Thymus (tissue), 11 donors: Measurements from ENCODE around the gene UBE2I. TPM values are rescaled to one million over a fixed set of nuclear protein-coding genes. Genes with fewer than 3 reads are reported as not detected.

ENCODE experiments used
- DNase-seq, 9 donors: peaks; one replicate each; pipeline ENCODE4 v3.0.0-alpha.2; 2013; ENCODE audit warnings: low spot score in 9 of 9, low read depth in 6 of 9, missing footprints in 1 of 9
- H3K27ac ChIP-seq, 2 donors: one replicate each; pipeline ENCODE4 v1.5.1; 2013; ENCODE audit warnings: control low read depth in 1 of 2, low read depth in 1 of 2, low read length in 1 of 2, mild to moderate bottlenecking in 1 of 2, moderate library complexity in 1 of 2
- H3K27me3 ChIP-seq, 2 donors: one replicate each; pipeline ENCODE4 v1.5.1; 2013; ENCODE audit warnings: low read length in 1 of 2; ENCODE audit not compliant: control insufficient read depth in 2 of 2, insufficient read depth in 1 of 2
- H3K36me3 ChIP-seq, 2 donors: one replicate each; pipeline ENCODE4 v1.5.1; 2013; ENCODE audit warnings: low read length in 1 of 2, mild to moderate bottlenecking in 1 of 2, moderate library complexity in 1 of 2; ENCODE audit not compliant: control insufficient read depth in 2 of 2, insufficient read depth in 2 of 2
- H3K4me1 ChIP-seq, 2 donors: one replicate each; pipeline ENCODE4 v1.5.1; 2013; ENCODE audit warnings: low read length in 2 of 2; ENCODE audit not compliant: control insufficient read depth in 2 of 2, insufficient read depth in 2 of 2
- H3K4me3 ChIP-seq, 2 donors: one replicate each; pipeline ENCODE4 v1.5.1; 2013; ENCODE audit warnings: low read length in 2 of 2, control low read depth in 1 of 2, mild to moderate bottlenecking in 1 of 2
- H3K9me3 ChIP-seq, 2 donors: one replicate each; pipeline ENCODE4 v1.5.1; 2013; ENCODE audit warnings: low read length in 1 of 2, mild to moderate bottlenecking in 1 of 2; ENCODE audit not compliant: control insufficient read depth in 2 of 2, insufficient read depth in 1 of 2
- WGBS: extraction: QIAGEN DNeasy Blood & Tissue Kit; methylation state at CpG from one replicate; pipeline ENCODE4 v1.1.7; 2013; 5-methylcytosine and 5-hydroxymethylcytosine counted together
- polyA plus RNA-seq: library from polyadenylated mRNA; stranded (reverse); fragments of 200-250 nt; gene quantifications from one replicate; pipeline ENCODE4 v1.2.3, GENCODE V29; 2013
- total RNA-seq: library from RNA; stranded (reverse); fragments of 120-200 nt; gene quantifications from one replicate; pipeline ENCODE4 v1.2.4, GENCODE V29; 2013
- donor health status: healthy.

Gene UBE2I
- total and polyA plus RNA-seq, 2 donors = 58.5 to 105 TPM

DNA sequence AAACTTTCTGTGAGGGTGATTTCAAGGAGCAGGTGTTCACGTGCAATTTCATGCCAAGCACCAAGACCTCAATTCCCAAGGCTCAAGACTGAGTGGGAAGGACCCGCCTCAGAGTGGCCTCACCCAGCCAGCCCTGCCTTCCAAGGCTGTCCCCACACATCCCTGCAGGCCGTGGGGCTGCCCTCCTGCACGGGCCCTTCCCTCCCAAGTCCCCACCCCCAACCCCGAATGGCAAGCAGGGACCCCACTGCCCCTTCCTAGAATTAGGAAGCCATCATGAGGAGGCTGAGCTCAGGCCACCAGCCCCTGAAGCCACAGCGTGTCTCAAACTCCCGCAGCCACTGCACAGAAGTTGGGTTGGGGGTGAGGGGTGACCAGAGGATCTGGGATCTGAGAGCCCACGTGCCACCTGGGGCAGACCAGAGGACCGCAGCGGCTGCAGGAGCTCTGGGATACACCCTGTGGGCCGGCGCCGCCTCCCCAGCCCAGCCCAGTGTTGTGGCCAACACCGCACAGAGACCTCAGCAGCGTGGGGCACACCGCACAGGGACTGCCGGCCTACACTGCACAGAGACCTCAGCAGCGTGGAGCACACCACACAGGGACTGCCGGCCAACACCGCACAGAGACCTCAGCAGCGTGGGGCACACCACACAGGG, 63.0 kb downstream of the UBE2I start:
- Histone ChIP-seq H3K27me3 (no peaks in the 10 kb centered on the region), H3K36me3 (peaks cover 34 to 61% of the 10 kb centered on the region in 2 donors), H3K27ac (no peak overlapping the region), H3K4me3 (no peak overlapping the region), H3K4me1 (no peaks in the 10 kb centered on the region), H3K9me3 (no peaks in the 10 kb centered on the region)
- DNase-seq = no peak
- over 99% methylated on average over 17 of the region's 21 CpGs for WGBS

- Histone ChIP-seq H3K27ac (no peak overlapping the region), H3K9me3 (no peaks in the 10 kb centered on the region), H3K4me3 (no peak overlapping the region), H3K27me3 (peaks cover under 1 to 9% of the 10 kb centered on the region in 2 donors), H3K36me3 (peaks cover 30 to 62% of the 10 kb centered on the region in 2 donors), H3K4me1 (peaks cover 7 to 10% of the 10 kb centered on the region in 2 donors)
- DNase-seq = no peak
- 97% methylated on average over 46 of the region's 46 CpGs for WGBS
These were observed 65.2 kb downstream of the UBE2I start for GRCh38 chr16:1374418-1375297.

DNA sequence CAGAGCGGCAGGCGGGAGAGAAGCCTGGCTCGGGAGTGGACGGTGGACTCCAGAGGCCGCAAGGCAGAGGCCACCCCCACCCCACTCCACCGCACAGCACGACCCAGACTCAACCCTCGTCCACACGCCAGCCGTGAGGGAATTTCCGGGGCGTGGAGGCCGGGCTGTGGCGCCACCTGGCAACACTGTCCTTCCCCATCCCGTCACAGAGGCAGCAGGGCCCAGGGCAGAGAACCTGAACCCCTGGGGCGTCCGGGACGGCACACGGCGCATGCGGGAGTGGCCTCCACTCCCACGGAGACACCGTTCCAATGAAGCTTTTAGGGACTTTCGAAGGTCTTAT, 65.8 kb downstream of the UBE2I start:
- no peaks in the 10 kb centered on the region for H3K9me3 ChIP-seq
- DNase-seq = no peak
- H3K36me3 ChIP-seq = peaks cover 25 to 56% of the 10 kb centered on the region in 2 donors
- H3K27me3 ChIP-seq = peaks cover 2 to 14% of the 10 kb centered on the region in 2 donors
- WGBS = 94% methylated on average over 24 of the region's 24 CpGs
- no peak overlapping the region for H3K4me3 ChIP-seq
- H3K4me1 ChIP-seq = peaks cover 11 to 14% of the 10 kb centered on the region in 2 donors
- no peak overlapping the region for H3K27ac ChIP-seq

DNA sequence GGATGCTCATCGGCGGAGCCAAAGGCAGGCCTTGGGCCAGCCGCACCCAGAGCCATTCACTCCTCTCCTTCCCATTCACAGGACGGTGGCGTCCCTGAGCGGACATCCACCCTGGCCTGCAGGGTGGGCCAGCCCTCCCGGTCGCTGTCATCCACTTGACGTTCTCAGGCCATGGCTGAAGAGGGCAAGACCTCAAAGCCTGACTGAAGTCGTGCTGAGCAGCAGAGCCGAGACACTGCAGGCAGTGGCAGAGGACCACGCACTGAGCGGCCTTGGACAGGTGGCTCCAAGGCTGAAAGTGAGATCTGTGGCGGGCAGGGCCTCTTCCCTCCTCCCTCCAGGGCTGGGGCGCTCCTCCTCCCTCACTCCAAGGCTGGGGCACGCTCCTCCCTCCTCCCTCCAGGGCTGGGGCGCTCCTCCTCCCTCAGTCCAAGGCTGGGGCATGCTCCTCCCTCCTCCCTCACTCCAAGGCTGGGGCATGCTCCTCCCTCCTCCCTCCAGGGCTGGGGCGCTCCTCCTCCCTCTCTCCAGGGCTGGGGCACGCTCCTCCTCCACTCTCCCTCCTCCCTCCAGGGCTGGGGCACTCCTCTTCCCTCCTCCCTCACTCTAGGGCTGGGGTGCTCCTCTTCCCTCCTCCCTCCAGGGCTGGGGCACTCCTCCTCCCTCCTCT, 66.4 kb downstream of the UBE2I start:
- H3K4me1 ChIP-seq = peaks cover 11 to 14% of the 10 kb centered on the region in 2 donors
- no peak for DNase-seq
- over 99% methylated on average over 19 of the region's 19 CpGs for WGBS
- H3K36me3 ChIP-seq = peaks cover 25 to 55% of the 10 kb centered on the region in 2 donors
- H3K4me3 ChIP-seq = no peak overlapping the region
- peaks cover 2 to 14% of the 10 kb centered on the region in 2 donors for H3K27me3 ChIP-seq
- H3K9me3 ChIP-seq = no peaks in the 10 kb centered on the region
- H3K27ac ChIP-seq = no peak overlapping the region

Other genes starting within 250 kb of the UBE2I start
- gene SSTR5, start 236.9 kb upstream of the UBE2I start, total RNA-seq = not detected
- not detected for gene SSTR5, start 236.9 kb upstream of the UBE2I start, polyA plus RNA-seq
- gene C1QTNF8, start 213.4 kb upstream of the UBE2I start, total RNA-seq = not detected
- gene C1QTNF8, start 213.4 kb upstream of the UBE2I start, polyA plus RNA-seq = 0.05 TPM
- gene CACNA1H, start 156.5 kb upstream of the UBE2I start, total RNA-seq = 0.61 TPM
- gene CACNA1H, start 156.5 kb upstream of the UBE2I start, polyA plus RNA-seq = 2.6 TPM
- gene TPSG1, start 84.4 kb upstream of the UBE2I start, total RNA-seq = not detected
- 0.14 TPM for gene TPSG1, start 84.4 kb upstream of the UBE2I start, polyA plus RNA-seq
- gene TPSB2, start 79.5 kb upstream of the UBE2I start, total RNA-seq = 0.71 TPM
- gene TPSB2, start 79.5 kb upstream of the UBE2I start, polyA plus RNA-seq = 15.5 TPM
- gene TPSAB1, start 68.9 kb upstream of the UBE2I start, total RNA-seq = 4.3 TPM
- gene TPSAB1, start 68.9 kb upstream of the UBE2I start, polyA plus RNA-seq = 11.1 TPM
- gene TPSD1, start 53.6 kb upstream of the UBE2I start, total RNA-seq = 0.14 TPM
- 1.1 TPM for gene TPSD1, start 53.6 kb upstream of the UBE2I start, polyA plus RNA-seq
- 0.52 TPM for gene BAIAP3, start 24.0 kb downstream of the UBE2I start, total RNA-seq
- 5.4 TPM for gene BAIAP3, start 24.0 kb downstream of the UBE2I start, polyA plus RNA-seq
- gene TSR3, start 42.2 kb downstream of the UBE2I start, total RNA-seq = 38.7 TPM
- 46.8 TPM for gene TSR3, start 42.2 kb downstream of the UBE2I start, polyA plus RNA-seq
- gene GNPTG, start 42.3 kb downstream of the UBE2I start, total RNA-seq = 27.8 TPM
- 61.3 TPM for gene GNPTG, start 42.3 kb downstream of the UBE2I start, polyA plus RNA-seq
- gene UNKL, start 105.1 kb downstream of the UBE2I start, total RNA-seq = 10.5 TPM
- 21.9 TPM for gene UNKL, start 105.1 kb downstream of the UBE2I start, polyA plus RNA-seq
- 20.6 TPM for gene UQCC4, start 111.1 kb downstream of the UBE2I start, total RNA-seq
- gene UQCC4, start 111.1 kb downstream of the UBE2I start, polyA plus RNA-seq = 24.4 TPM
- gene PERCC1, start 121.4 kb downstream of the UBE2I start, total RNA-seq = not detected
- 0.07 TPM for gene PERCC1, start 121.4 kb downstream of the UBE2I start, polyA plus RNA-seq
- gene CCDC154, start 134.9 kb downstream of the UBE2I start, total RNA-seq = 0.71 TPM
- gene CCDC154, start 134.9 kb downstream of the UBE2I start, polyA plus RNA-seq = 14.0 TPM
- gene CLCN7, start 165.4 kb downstream of the UBE2I start, total RNA-seq = 17.5 TPM
- 78.5 TPM for gene CLCN7, start 165.4 kb downstream of the UBE2I start, polyA plus RNA-seq
- 0.05 TPM for gene PTX4, start 179.3 kb downstream of the UBE2I start, total RNA-seq
- 0.05 TPM for gene PTX4, start 179.3 kb downstream of the UBE2I start, polyA plus RNA-seq
- 14.0 TPM for gene TELO2, start 183.7 kb downstream of the UBE2I start, total RNA-seq
- gene TELO2, start 183.7 kb downstream of the UBE2I start, polyA plus RNA-seq = 97.4 TPM
- gene TMEM204, start 224.0 kb downstream of the UBE2I start, total RNA-seq = 10.3 TPM
- 29.3 TPM for gene TMEM204, start 224.0 kb downstream of the UBE2I start, polyA plus RNA-seq